Upper lobe of left lung (tissue), 6 donors: ENCODE measurements around the gene VKORC1. TPM values are rescaled to one million over a fixed set of nuclear protein-coding genes. Genes with fewer than 3 reads are reported as not detected.

Experiments used
- ATAC-seq, 2 donors: fragments of 200-7000 bp; cut with Tn5 transposase; one replicate each; pipeline ENCODE4 v1.9.1; 2022; ENCODE audit warnings: mild to moderate bottlenecking in 2 of 2, moderate library complexity in 2 of 2; ENCODE audit not compliant: low FRiP score in 2 of 2
- DNase-seq, 2 donors: peaks; one replicate each; pipeline ENCODE4 v3.0.0-alpha.2; 2019 to 2020
- H3K27ac ChIP-seq, 4 donors: fragments of 200-600 bp; sonication (generic); one replicate each; pipeline ENCODE4 v1.5.1; 2016 to 2019
- H3K27me3 ChIP-seq, 4 donors: fragments of 200-600 bp; sonication (generic); one replicate each; pipeline ENCODE4 v1.5.1; 2017 to 2019
- H3K36me3 ChIP-seq, 4 donors: fragments of 200-600 bp; sonication (generic); one replicate each; pipeline ENCODE4 v1.5.1; 2016 to 2019
- H3K4me1 ChIP-seq, 4 donors: fragments of 200-600 bp; sonication (generic); one replicate each; pipeline ENCODE4 v1.5.1; 2018 to 2019
- H3K4me3 ChIP-seq, 4 donors: fragments of 200-600 bp; sonication (generic); one replicate each; pipeline ENCODE4 v1.5.1; 2017 to 2019; ENCODE audit warnings: mild to moderate bottlenecking in 2 of 4, moderate library complexity in 1 of 4
- H3K9me3 ChIP-seq, 4 donors: fragments of 200-600 bp; sonication (generic); one replicate each; pipeline ENCODE4 v1.5.1; 2018 to 2019
- EP300 ChIP-seq, 4 donors: sonication (generic); formaldehyde crosslinking; IDR thresholded peaks; one replicate each; pipeline ENCODE4 v1.5.1; 2017; ENCODE audit warnings: antibody characterized with exemption in 4 of 4, control low read depth in 2 of 4
- POLR2A ChIP-seq, 4 donors: fragments of 450-650 bp; IDR thresholded peaks; one replicate each; pipeline ENCODE4 v1.5.1; 2016 to 2017; ENCODE audit warnings: antibody characterized with exemption in 4 of 4, mild to moderate bottlenecking in 2 of 4
- POLR2AphosphoS5 ChIP-seq, 2 donors: sonication (generic); formaldehyde crosslinking; IDR thresholded peaks; one replicate each; pipeline ENCODE4 v1.5.1; 2017; ENCODE audit warnings: antibody characterized with exemption in 2 of 2
- WGBS, 2 donors: methylation state at CpG; one replicate each; pipeline ENCODE4 v1.1.5; 2017 to 2018; 5-methylcytosine and 5-hydroxymethylcytosine counted together
- total RNA-seq, 6 donors: library from RNA; depleted of rRNA in 4 of 6; stranded (reverse); fragments of >200 nt in 4 of 6; gene quantifications; one replicate each; pipeline versions ENCODE4 v1.1.0 to v1.2.1, GENCODE V29; 2016 to 2021
- TF ChIP-seq, protein P1 (sequence below), 6 experiments: fragments of 450-650 bp in 4 of 6; fragments of 200-600 bp in 2 of 6; sonication (generic) in 2 of 6; IDR thresholded peaks; one replicate each; pipeline ENCODE4 v1.5.1; 2016 to 2019; ENCODE audit warnings: antibody characterized with exemption in 6 of 6
- donor health status: DM: no; HTN: no; CAD: no; lungs with moderate emphysema.
- donor health status: DM: no; HTN: yes; CAD: no; lungs with severe emphysema.

VKORC1 gene
- total RNA-seq, 6 donors from 2014 or later, result 37.7 to 105 (median 61.4) TPM

DNA sequence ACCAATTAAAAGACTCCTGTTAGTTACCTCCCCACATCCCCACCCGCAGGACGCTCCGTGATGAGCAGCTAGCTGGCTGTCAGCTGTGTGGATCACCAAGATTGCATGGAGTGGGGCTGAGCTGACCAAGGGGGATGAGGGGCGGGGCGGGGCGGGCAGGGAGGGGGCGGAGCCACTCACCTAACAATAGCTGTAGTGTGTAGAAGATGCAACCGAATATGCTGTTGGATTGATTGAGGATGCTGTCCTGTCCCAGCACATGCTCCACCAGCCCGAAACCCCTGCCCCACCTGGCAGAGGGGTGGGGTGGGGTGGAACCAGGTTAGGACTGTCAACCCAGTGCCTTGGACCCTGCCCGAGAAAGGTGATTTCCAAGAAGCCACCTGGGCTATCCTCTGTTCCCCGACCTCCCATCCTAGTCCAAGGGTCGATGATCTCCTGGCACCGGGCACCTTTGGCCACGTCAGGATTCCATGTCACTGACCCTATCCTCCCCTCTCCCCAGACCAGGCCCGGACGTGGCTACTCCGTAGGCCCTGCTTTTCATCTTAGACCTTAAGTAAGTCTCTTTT, 1.4 kb downstream of the VKORC1 start:
- ATAC-seq (no peak), DNase-seq (no peak)
- Histone ChIP-seq H3K27ac (no peak overlapping the region), H3K4me1 (peaks cover 13 to 31% (median 20%) of the 10 kb centered on the region in 4 donors), H3K9me3 (no peaks in the 10 kb centered on the region), H3K4me3 (peak overlapping the region in 3 of 4 donors; percentile 67 to 88 (median 87)), H3K36me3 (peaks cover 0 to 23% (median 13%) of the 10 kb centered on the region in 4 donors), H3K27me3 (no peaks in the 10 kb centered on the region)
- 55 to 63% methylated on average over 13 to 15 of the region's 17 CpGs for WGBS, 2 donors
- TF ChIP-seq, protein P1, sequence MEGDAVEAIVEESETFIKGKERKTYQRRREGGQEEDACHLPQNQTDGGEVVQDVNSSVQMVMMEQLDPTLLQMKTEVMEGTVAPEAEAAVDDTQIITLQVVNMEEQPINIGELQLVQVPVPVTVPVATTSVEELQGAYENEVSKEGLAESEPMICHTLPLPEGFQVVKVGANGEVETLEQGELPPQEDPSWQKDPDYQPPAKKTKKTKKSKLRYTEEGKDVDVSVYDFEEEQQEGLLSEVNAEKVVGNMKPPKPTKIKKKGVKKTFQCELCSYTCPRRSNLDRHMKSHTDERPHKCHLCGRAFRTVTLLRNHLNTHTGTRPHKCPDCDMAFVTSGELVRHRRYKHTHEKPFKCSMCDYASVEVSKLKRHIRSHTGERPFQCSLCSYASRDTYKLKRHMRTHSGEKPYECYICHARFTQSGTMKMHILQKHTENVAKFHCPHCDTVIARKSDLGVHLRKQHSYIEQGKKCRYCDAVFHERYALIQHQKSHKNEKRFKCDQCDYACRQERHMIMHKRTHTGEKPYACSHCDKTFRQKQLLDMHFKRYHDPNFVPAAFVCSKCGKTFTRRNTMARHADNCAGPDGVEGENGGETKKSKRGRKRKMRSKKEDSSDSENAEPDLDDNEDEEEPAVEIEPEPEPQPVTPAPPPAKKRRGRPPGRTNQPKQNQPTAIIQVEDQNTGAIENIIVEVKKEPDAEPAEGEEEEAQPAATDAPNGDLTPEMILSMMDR (IDR thresholded peaks at IDR 0.05), result no peak
- TF ChIP-seq POLR2A (IDR thresholded peaks at IDR 0.05) (no peak), EP300 (IDR thresholded peaks at IDR 0.05) (no peak), POLR2AphosphoS5 (IDR thresholded peaks at IDR 0.05) (no peak)

DNA sequence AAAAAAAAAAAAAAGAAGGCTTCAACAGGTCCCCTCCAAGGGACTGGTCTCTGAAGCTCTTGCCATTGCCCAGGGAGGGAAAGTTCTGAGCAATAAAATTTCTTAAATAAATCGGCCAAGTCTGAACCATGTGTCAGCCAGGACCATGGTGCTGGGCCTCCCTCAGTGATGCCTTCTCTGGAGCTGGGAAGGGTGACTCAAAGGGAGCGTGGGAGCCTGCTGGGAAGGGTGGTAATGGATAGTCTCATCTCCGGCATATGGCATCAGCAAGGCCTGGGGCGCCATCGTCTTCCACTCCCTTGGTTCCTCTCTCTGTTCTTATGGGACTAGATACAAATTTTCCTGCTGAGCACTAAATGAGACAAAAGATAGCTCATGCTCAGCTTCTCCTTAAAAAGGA, 2.3 kb downstream of the VKORC1 start:
- Histone ChIP-seq H3K4me3 (no peak overlapping the region), H3K27ac (no peak overlapping the region), H3K9me3 (no peaks in the 10 kb centered on the region), H3K36me3 (peaks cover 0 to 30% (median 14%) of the 10 kb centered on the region in 4 donors), H3K27me3 (no peaks in the 10 kb centered on the region), H3K4me1 (peaks cover 13 to 31% (median 20%) of the 10 kb centered on the region in 4 donors)
- DNase-seq (no peak), ATAC-seq (no peak)
- TF ChIP-seq, protein P1 (IDR thresholded peaks at IDR 0.05), result no peak
- TF ChIP-seq POLR2AphosphoS5 (IDR thresholded peaks at IDR 0.05) (no peak), POLR2A (IDR thresholded peaks at IDR 0.05) (no peak), EP300 (IDR thresholded peaks at IDR 0.05) (no peak)
- 90 to 93% methylated on average over 5 of the region's 5 CpGs for WGBS, 2 donors

DNA sequence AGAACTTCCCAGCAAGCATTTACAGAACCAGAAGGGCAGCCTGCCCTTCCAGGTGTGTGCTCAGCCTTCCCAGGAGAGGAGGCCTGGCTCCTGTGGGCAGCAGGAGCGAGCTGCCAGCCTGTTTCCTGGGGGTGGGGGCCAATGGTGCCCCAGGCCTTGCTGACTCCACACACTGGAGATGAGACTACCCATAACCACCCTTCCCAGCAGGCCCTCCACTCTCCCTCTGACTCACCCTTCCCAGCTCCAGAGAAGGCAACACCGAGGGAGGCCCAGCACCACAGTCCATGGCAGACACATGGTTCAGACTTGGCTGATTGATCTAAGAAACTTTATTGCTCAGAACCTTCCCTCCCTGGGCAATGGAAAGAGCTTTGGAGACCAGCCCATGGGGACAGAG, 4.1 kb downstream of the VKORC1 start:
- Histone ChIP-seq H3K27ac (no peak overlapping the region), H3K4me3 (no peak overlapping the region), H3K36me3 (peaks cover 0 to 48% (median 21%) of the 10 kb centered on the region in 4 donors), H3K4me1 (peaks cover 11 to 26% (median 19%) of the 10 kb centered on the region in 4 donors), H3K27me3 (no peaks in the 10 kb centered on the region), H3K9me3 (no peaks in the 10 kb centered on the region)
- 60 to 94% methylated on average over 1 to 2 of the region's 2 CpGs for WGBS, 2 donors
- no peak for ATAC-seq
- DNase-seq, result no peak
- TF ChIP-seq POLR2AphosphoS5 (IDR thresholded peaks at IDR 0.05) (no peak), EP300 (IDR thresholded peaks at IDR 0.05) (no peak), POLR2A (IDR thresholded peaks at IDR 0.05) (no peak)
- TF ChIP-seq, protein P1 (IDR thresholded peaks at IDR 0.05), result no peak

DNA sequence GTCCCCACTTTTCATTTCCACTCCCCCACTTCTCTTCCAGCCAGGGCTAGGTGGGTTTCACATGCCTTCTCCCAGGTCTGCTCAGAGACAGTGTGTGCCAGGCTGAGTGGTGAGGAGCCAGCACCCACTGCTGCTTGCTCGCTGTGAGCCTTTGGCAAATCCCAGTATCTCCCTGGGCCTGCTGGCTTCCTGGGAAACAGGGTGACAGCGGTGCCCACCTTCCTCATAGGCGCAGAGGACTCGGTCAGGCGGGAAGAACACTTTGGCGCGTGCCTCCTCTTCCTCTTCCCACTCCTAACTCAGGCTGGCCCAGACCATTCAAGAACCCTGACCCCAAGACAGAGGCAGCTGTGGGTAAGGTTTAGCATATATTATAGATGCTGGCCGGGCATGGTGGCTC, 5.4 kb downstream of the VKORC1 start:
- Histone ChIP-seq H3K27ac (no peak overlapping the region), H3K4me3 (no peak overlapping the region), H3K36me3 (peaks cover 0 to 59% (median 25%) of the 10 kb centered on the region in 4 donors), H3K4me1 (peaks cover 5 to 24% (median 13%) of the 10 kb centered on the region in 4 donors), H3K27me3 (no peaks in the 10 kb centered on the region), H3K9me3 (no peaks in the 10 kb centered on the region)
- DNase-seq, result no peak
- WGBS, 2 donors, result 96% methylated on average over 8 of the region's 8 CpGs
- TF ChIP-seq, protein P1 (IDR thresholded peaks at IDR 0.05), result no peak
- TF ChIP-seq EP300 (IDR thresholded peaks at IDR 0.05) (no peak), POLR2A (IDR thresholded peaks at IDR 0.05) (no peak), POLR2AphosphoS5 (IDR thresholded peaks at IDR 0.05) (no peak)
- no peak for ATAC-seq
